Activated T-helper 17 cell treated with anti-CD3 and anti-CD28 coated beads, Interleukin-2, amount 50 U/mL, for 72 hours (primary cell): ENCODE results near the gene RTF2. TPM values are rescaled to one million over a fixed set of nuclear protein-coding genes. Genes with fewer than 3 reads are reported as not detected.
A peak's percentile ranks its signal among the peaks of the same experiment; 100 is the strongest.

Source experiments
- ATAC-seq: fragments of 150-1000 bp; cut with Tn5 transposase; replicated peaks from 2 replicates; pipeline ENCODE4 v1.10.0; 2021; ENCODE audit warnings: mild to moderate bottlenecking, moderate library complexity
- H3K27ac Mint-ChIP-seq: one replicate; pipeline ENCODE4 v1.8.0; 2022; ENCODE audit warnings: mixed read lengths
- H3K27me3 Mint-ChIP-seq: one replicate; pipeline ENCODE4 v1.8.0; 2022; ENCODE audit warnings: mixed read lengths
- H3K36me3 Mint-ChIP-seq: one replicate; pipeline ENCODE4 v1.8.0; 2022; ENCODE audit warnings: low read depth, mild to moderate bottlenecking, mixed read lengths
- H3K4me1 Mint-ChIP-seq: one replicate; pipeline ENCODE4 v1.8.0; 2022; ENCODE audit warnings: mixed read lengths
- H3K4me3 Mint-ChIP-seq: one replicate; pipeline ENCODE4 v1.8.0; 2022; ENCODE audit warnings: mild to moderate bottlenecking, mixed read lengths
- H3K9me3 Mint-ChIP-seq: one replicate; pipeline ENCODE4 v1.8.0; 2022; ENCODE audit warnings: mixed read lengths
- total RNA-seq, 2 donors: library from RNA; stranded (reverse); gene quantifications; one replicate each; pipeline ENCODE4 v1.2.3, GENCODE V29; 2022

Gene RTF2
- total RNA-seq, 2 donors from 2014 or later: 62.4 to 80.0 TPM

DNA sequence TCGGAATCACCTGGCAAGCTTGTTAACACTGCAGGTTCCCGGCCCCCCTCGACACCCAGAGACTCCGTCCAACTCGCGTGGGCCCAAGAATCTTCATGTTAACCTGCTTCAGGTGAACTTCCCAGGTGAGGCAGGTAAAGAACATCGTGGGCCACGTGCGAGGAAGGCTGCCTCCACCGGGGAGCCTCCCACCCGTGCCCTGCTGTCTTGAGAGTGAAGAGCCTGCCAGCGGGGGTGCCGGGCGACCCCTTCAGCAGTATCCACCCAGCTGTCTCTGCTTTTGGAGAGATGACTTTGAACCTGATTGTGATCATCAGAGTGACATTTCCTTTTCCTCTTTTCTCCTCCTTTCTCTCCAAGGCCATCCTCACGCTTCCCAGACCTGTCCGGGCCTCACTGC lies 22.9 kb upstream of the RTF2 start:
- no peak for ATAC-seq
- no peak overlapping the region for H3K27ac Mint-ChIP-seq
- no peaks in the 10 kb centered on the region for H3K27me3 Mint-ChIP-seq
- no peak overlapping the region for H3K4me3 Mint-ChIP-seq
- no peaks in the 10 kb centered on the region for H3K9me3 Mint-ChIP-seq
- peaks cover 10% of the 10 kb centered on the region for H3K4me1 Mint-ChIP-seq
- peaks cover 14% of the 10 kb centered on the region for H3K36me3 Mint-ChIP-seq

DNA sequence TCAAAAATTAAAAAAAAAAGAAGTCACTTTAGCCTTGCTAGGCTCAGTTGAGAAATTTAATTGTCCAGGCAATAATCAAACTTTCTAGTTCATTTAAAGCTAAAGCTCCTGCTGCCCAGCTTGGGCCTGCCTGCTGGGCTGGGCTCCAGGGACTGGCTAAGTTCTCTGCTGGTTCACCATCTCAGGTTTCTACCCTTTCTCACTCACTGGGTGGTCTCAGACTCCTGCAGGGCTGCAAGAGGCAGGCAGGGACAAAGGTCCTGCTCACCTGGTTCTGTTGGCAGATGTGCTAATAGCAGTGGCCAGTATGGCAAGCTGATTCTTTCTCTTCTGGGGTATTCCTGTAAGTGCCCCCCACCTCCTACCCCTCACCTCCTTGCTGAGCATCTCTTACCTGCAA lies 21.2 kb upstream of the RTF2 start:
- ATAC-seq: no peak
- Mint-ChIP-seq H3K9me3 (no peaks in the 10 kb centered on the region), H3K27me3 (no peaks in the 10 kb centered on the region), H3K4me3 (no peak overlapping the region), H3K4me1 (peaks cover 7% of the 10 kb centered on the region), H3K36me3 (peaks cover 26% of the 10 kb centered on the region), H3K27ac (no peak overlapping the region)

DNA sequence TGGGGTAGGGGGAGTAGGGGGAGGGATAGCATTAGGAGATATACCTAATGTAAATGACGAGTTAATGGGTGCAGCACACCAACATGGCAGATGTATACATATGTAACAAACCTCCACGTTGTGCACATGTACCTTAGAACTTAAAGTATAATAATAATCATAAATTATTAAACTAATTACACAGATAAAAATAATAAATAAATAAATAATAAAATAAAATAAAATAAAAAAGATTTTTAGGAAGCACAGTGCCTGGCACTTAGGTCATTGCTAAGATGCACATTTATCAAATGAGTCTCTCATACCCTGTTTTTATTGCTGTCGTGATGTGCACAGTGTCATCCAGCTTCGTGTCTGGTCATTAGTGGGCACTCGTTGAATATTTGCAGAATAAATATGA lies 19.0 kb upstream of the RTF2 start:
- Mint-ChIP-seq H3K36me3 (peaks cover 26% of the 10 kb centered on the region), H3K9me3 (no peaks in the 10 kb centered on the region), H3K4me1 (no peaks in the 10 kb centered on the region), H3K4me3 (no peak overlapping the region), H3K27ac (no peak overlapping the region), H3K27me3 (no peaks in the 10 kb centered on the region)
- ATAC-seq: no peak

DNA sequence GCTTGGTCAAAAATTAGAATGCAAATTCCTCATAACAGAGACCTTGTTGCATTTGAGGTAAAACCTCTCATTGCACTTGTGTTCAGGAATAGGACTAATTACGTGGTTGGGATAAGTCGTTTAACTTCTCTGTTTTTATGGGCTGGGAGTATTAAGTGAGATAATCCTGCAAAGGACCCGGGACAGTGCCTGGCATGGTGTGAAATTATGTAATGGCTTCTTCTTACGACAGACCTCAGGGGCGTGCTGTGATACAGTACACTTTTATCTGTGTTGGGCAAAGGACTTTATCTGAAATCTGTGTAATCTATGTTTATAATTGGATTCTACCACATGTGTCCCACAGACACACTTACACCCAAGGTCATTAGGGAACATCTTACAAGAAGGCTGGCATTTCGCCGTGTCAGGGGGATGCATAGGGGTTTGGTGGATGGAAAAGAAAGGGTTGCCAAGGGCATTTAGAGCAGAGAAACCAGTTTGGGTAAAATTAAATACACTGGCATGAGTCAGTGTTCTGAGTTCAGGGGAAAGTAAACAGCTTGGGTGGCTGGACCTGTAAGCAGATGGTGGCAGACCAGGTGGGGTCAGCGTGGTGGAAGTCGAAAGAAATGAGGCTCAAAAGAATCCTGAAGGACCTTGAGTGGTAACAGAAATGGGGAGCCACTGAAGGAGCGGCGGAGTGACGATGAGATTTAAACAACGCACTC lies 17.2 kb upstream of the RTF2 start:
- Mint-ChIP-seq H3K4me3 (no peak overlapping the region), H3K9me3 (no peaks in the 10 kb centered on the region), H3K27me3 (no peaks in the 10 kb centered on the region), H3K36me3 (peaks cover 21% of the 10 kb centered on the region), H3K4me1 (peaks cover 4% of the 10 kb centered on the region), H3K27ac (no peak overlapping the region)
- ATAC-seq: no peak

DNA sequence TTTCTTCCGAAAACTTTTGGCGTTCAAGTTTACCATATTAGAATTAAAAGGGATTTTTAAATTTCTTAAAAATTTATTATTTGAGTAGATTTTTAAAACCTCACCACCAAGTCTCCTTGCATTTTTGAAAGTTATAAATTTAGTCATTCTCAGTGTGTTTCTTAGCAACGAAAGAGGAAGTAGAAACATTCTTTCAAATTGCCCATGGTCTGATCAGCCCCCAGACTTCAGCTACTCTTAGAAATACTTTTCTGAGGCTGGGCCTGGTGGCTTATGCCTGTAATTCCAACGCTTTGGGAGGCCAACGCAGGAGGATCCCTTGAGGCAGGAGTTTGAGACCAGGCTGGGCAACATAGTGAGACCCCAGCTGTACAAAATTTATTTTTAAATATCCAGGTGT lies 15.1 kb upstream of the RTF2 start:
- no peaks in the 10 kb centered on the region for H3K9me3 Mint-ChIP-seq

DNA sequence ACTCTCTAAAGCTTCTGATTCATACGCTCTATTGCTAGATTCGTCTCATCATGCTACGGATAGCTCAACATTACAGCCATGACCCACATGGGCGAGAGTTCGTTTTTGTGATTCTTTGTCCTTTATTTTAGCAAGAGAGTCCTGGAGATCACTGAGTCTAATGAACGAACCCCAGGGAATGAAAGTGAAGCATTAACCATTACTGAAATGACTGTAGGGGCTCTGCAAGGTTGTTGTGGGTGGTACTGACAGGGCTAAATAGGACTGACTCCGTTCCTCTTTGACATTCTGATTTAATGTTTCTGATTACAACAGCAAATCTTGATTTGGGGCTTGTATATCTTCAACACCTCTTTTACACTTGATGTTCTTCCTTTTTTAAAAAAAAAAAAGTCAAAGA lies 13.7 kb upstream of the RTF2 start:
- Mint-ChIP-seq H3K4me3 (peak overlapping the region; percentile 28), H3K4me1 (peaks cover 4% of the 10 kb centered on the region), H3K9me3 (no peaks in the 10 kb centered on the region), H3K27ac (peak overlapping the region; percentile 64), H3K36me3 (peaks cover 17% of the 10 kb centered on the region), H3K27me3 (no peaks in the 10 kb centered on the region)
- ATAC-seq: peak; percentile 92

More for the DNA sequence above, 15.1 kb upstream of the RTF2 start:
- peaks cover 4% of the 10 kb centered on the region for H3K4me1 Mint-ChIP-seq
- H3K4me3 Mint-ChIP-seq: no peak overlapping the region
- ATAC-seq: no peak
- no peak overlapping the region for H3K27ac Mint-ChIP-seq
- H3K27me3 Mint-ChIP-seq: no peaks in the 10 kb centered on the region
- peaks cover 18% of the 10 kb centered on the region for H3K36me3 Mint-ChIP-seq

DNA sequence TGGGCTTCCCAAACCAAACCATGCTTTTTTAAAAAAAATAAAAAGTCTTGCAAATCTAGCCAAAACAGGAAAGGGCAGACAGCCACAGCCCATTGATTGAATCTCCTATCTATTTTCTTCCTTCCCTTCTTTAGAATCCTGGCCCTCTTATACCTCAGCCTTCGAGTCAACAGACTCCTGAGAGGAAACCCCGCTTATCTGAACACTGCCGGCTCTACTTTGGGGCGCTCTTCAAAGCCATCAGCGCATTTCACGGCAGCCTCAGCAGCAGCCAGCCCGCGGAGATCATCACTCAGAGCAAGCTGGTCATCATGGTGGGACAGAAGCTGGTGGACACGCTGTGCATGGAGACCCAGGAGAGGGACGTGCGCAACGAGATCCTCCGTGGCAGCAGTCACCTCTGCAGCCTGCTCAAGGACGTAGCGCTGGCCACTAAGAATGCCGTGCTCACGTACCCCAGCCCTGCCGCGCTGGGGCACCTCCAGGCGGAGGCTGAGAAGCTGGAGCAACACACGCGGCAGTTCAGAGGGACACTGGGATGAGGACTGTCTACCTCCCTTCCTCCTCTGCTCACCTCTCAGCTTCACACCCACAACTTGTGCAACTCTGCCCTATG lies 10.1 kb upstream of the RTF2 start:
- peaks cover 13% of the 10 kb centered on the region for H3K4me1 Mint-ChIP-seq

DNA sequence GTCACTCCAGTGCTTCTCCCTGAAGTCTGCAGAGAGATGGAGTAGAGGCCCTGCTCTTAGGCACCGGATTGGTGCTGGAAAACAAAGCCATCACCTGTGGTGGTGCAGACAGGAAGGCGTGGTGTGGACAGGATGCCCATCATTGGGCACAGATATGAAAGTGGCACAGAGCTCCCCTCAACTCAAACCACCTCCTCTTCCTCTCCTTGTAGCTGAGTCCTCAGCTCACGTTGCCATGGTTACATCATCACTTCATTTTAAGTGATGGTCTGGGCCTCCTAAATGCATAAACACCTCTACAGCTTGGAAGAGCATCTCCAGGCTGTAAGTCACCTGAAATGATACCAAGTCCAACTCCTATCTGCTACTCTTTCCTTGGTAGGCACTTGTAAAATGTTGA lies 8.0 kb upstream of the RTF2 start:
- H3K4me3 Mint-ChIP-seq: no peak overlapping the region
- ATAC-seq: peak; percentile 73
- no peaks in the 10 kb centered on the region for H3K27me3 Mint-ChIP-seq
- H3K36me3 Mint-ChIP-seq: peaks cover 5% of the 10 kb centered on the region
- H3K9me3 Mint-ChIP-seq: no peaks in the 10 kb centered on the region
- peak overlapping the region; percentile 63 for H3K27ac Mint-ChIP-seq
- peaks cover 18% of the 10 kb centered on the region for H3K4me1 Mint-ChIP-seq

More for the DNA sequence above, 10.1 kb upstream of the RTF2 start:
- no peak for ATAC-seq
- peaks cover 5% of the 10 kb centered on the region for H3K36me3 Mint-ChIP-seq
- no peaks in the 10 kb centered on the region for H3K9me3 Mint-ChIP-seq
- no peak overlapping the region for H3K4me3 Mint-ChIP-seq
- no peak overlapping the region for H3K27ac Mint-ChIP-seq
- no peaks in the 10 kb centered on the region for H3K27me3 Mint-ChIP-seq

DNA sequence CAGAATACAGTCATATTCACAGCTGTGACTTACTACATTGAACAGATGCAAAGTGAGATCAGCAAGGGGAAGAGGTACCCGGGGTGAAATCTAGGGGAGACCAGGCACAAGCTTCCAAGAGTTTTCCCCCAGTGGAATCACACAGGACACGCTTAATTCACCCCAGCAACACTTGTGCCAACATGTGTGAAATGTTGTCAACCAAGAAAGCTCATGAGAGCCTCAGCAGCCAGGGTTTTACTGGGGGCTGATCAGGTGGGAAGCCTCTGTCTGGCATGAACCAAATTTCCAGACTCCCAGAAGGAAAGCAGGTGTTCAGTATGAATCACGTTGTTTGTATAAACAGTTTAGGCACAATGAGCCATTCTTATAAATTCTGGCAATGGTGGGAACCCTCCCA lies 6.9 kb upstream of the RTF2 start:
- Mint-ChIP-seq H3K36me3 (peaks cover 5% of the 10 kb centered on the region), H3K9me3 (no peaks in the 10 kb centered on the region), H3K27me3 (no peaks in the 10 kb centered on the region), H3K4me3 (no peak overlapping the region), H3K4me1 (peaks cover 18% of the 10 kb centered on the region), H3K27ac (peak overlapping the region; percentile 63)
- no peak for ATAC-seq

DNA sequence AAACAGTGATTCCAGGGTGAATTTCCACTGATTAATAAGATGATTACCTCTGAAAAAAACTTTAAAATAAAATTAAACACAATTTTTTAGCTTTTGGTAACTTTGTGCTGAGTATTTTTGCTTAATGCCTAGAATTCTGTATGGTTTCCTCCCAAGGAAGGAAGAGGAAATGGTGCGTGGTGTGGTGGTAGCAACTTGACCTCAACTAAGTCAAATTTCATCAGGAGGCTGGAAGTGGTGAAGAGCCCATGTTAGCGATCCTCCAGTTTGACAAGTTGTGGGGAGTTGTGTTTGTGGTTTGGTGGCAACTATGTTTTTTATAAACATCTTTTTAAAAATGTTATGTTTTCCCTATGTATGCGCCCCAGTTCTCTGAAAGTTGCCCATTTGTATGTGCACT lies 5.0 kb upstream of the RTF2 start:
- Mint-ChIP-seq H3K36me3 (peaks cover 9% of the 10 kb centered on the region), H3K27ac (peak overlapping the region; percentile 60), H3K27me3 (no peaks in the 10 kb centered on the region), H3K9me3 (no peaks in the 10 kb centered on the region), H3K4me3 (peak overlapping the region; percentile 37), H3K4me1 (peaks cover 18% of the 10 kb centered on the region)
- no peak for ATAC-seq

DNA sequence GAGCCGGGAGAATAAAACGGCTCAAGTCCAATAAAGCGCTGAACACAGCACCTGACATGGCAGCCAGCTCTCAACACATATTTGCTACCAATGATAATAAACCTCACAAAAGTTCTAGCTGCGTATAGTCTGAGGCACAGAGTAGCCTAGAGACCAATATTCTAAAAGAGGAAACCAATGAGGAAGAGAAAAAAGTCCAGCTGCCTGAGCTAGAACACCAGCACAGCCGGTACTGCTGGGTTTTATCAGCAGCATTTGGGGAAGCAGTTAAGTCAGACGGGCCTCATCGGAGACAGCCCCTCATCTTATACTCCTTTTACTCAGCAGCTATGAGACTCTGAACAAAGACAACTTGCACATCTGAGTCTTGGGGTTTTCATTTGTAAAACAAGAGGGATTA lies 2.4 kb upstream of the RTF2 start:
- peaks cover 16% of the 10 kb centered on the region for H3K4me1 Mint-ChIP-seq

DNA sequence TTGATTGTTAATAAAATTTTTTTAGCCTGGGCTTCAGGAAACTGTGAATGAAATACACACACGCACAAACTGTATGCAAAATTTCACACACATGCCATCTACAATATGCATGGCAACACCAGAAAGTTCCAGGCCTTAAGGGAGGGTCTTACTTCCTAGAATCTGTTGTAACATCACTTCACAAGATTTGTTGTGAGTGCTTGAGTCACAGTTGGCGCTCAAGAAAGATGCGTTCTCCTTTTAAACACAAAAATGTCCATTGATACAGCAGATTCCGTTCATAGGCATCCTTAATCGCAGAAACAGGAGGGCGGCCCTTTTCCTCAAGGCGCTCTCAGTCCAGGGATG lies 485 bp upstream of the RTF2 start:
- no peak for ATAC-seq
- H3K4me1 Mint-ChIP-seq: peaks cover 15% of the 10 kb centered on the region
- peaks cover 42% of the 10 kb centered on the region for H3K36me3 Mint-ChIP-seq

More for the DNA sequence above, 2.4 kb upstream of the RTF2 start:
- H3K27ac Mint-ChIP-seq: no peak overlapping the region
- H3K9me3 Mint-ChIP-seq: no peaks in the 10 kb centered on the region
- no peaks in the 10 kb centered on the region for H3K27me3 Mint-ChIP-seq
- H3K36me3 Mint-ChIP-seq: peaks cover 23% of the 10 kb centered on the region
- no peak for ATAC-seq
- H3K4me3 Mint-ChIP-seq: no peak overlapping the region

DNA sequence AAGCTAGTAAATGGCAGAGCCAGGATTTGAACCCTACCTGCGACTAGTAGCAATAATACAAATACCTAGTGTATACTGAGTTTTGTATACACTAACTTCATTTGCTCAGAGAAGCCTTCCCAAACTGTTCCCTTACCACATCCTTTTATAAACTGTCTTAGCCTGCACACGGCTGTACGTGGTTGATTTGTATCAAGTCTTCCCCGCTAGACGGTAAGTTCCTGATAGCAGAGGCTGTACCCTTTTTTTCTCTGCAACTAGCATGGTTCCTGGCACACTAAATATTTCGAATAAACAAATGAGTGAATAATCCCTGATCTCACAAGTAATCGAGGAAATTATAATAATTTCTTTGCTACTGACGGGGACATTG lies 636 bp downstream of the RTF2 start:
- H3K27ac Mint-ChIP-seq: peak overlapping the region; percentile 99
- H3K9me3 Mint-ChIP-seq: no peaks in the 10 kb centered on the region
- ATAC-seq: no peak
- H3K4me1 Mint-ChIP-seq: peaks cover 8% of the 10 kb centered on the region
- H3K36me3 Mint-ChIP-seq: peaks cover 54% of the 10 kb centered on the region
- H3K27me3 Mint-ChIP-seq: no peaks in the 10 kb centered on the region
- peak overlapping the region; percentile 96 for H3K4me3 Mint-ChIP-seq

More for the DNA sequence above, 485 bp upstream of the RTF2 start:
- Mint-ChIP-seq H3K9me3 (no peaks in the 10 kb centered on the region), H3K27ac (peak overlapping the region; percentile 99), H3K27me3 (no peaks in the 10 kb centered on the region), H3K4me3 (peak overlapping the region; percentile 96)

DNA sequence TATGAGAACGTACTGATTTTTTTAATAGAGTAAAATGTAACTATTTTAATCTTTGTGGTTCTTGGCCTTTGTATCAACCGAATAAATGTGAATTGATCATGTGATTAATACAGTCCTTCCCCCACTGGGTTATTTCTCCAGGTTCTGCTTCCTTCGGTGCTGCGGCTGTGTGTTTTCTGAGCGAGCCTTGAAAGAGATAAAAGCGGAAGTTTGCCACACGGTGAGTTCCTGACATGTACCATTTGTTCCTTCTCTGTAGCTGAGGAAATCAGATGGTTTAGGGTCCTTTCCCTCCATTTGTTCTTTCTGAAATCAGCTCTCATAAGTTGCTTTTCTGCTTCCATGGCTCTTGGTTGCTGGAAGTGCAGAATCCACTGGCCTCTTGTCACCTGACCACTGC lies 15.5 kb downstream of the RTF2 start:
- ATAC-seq: no peak
- peak overlapping the region; percentile 67 for H3K27ac Mint-ChIP-seq
- no peak overlapping the region for H3K4me3 Mint-ChIP-seq

DNA sequence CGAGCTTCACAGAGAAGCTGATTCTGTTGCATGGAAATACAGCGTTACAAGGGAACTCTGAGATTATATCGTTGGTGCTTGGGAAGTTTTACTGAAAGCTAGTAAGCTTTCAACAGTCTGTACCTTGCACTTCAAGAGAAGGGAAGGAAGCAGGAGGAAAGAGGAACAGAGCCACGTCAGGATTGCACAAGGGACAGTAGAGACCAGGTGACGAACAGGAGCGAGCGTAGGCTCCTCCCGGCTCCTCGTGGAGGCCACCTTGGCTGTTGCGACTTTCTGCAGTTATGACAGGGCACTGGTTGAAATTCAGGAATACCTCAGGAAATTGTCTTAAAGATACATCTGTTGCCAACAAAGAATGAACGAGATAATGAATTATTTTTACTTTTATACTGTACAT lies 18.8 kb downstream of the RTF2 start:
- peaks cover 5% of the 10 kb centered on the region for H3K4me1 Mint-ChIP-seq
- H3K36me3 Mint-ChIP-seq: peaks cover 99% of the 10 kb centered on the region
- H3K9me3 Mint-ChIP-seq: no peaks in the 10 kb centered on the region
- H3K27ac Mint-ChIP-seq: no peak overlapping the region
- ATAC-seq: no peak
- H3K4me3 Mint-ChIP-seq: no peak overlapping the region
- no peaks in the 10 kb centered on the region for H3K27me3 Mint-ChIP-seq

More for the DNA sequence above, 15.5 kb downstream of the RTF2 start:
- Mint-ChIP-seq H3K27me3 (no peaks in the 10 kb centered on the region), H3K9me3 (no peaks in the 10 kb centered on the region), H3K36me3 (peaks cover 100% of the 10 kb centered on the region), H3K4me1 (peaks cover 11% of the 10 kb centered on the region)
